C1 segment of cervical spinal cord (tissue), 14 donors: ENCODE results near the gene CRBN.

ENCODE experiments used
- DNase-seq, 14 donors: peaks; one replicate each; lab custom pipeline; 2025; lab: John Stamatoyannopoulos, UW

CRBN gene

DNA sequence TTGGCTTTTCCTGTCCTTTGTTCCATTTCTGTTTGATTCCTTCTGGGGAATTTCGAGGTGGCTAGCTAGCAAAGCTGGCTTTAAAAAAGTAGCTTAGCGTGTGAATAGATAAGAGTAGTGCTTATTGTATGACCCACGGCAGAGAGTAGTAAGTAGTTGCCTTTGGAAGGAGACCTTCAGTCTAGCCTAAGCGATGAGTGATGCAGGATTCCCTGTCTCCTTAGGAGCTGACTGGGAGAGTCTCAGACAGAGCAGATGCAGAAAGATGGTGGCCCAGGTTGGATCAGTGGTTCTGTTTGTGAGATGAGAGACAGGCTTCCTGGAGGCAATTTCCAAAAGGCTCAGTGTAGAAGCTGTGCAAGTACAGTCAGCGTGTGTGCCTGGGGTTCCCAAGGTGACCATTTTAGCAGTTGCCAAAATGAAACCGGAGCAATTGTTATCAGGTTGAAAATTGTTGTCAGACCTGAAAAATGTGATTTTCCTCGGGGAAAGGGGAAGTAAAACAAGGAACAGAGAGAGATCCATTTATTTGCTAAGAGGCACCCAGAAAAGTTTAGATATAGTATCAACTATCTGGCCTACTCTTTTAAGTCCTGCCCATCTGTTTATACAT is 68.6 kb downstream of the CRBN start:
- no peak for DNase-seq

DNA sequence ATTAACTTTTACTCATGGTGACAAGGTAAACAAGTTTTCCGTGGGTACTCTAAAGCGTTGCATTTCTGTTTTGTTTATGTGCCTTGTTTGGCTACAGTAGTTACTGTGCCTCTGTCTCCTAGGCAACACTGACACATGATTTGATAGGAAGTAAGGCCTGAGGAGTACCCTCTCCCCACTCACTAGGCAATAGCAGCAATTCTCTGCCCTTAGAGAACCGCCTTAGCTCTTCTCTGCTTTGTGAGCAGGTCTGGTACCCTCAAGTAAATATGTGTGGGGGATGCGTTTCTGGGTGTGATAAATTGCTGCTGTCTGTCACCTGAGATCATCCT is 69.2 kb downstream of the CRBN start, which contains the start of gene IL5RA:
TSS of gene IL5RA (minus strand) at position 76 of the 332 bp plus-strand sequence. CDS start 5,390 bp downstream, outside the sequence.
- no peak for DNase-seq

GRCh38 chr3:3109407-3110298 is 69.8 kb downstream of the CRBN start:
- no peak for DNase-seq

DNA sequence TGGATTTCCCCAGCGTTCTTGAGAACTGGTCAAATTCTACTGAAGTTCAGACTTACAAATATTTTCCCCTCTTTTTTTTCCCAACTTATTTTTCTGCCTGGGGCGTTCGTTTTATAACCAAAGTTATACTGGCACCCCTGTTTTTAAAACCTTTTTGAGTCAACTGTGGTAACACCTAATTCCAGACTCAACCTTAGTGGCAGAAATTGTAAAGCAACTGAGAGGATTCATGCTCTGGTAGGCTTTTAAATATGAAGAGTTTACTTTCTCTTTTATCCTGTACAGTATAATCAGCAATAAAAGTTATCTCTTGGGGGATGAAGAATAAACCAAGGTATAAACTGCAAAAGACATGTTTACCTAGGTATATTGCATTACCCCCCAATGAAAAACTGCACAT is 71.6 kb downstream of the CRBN start:
- DNase-seq: no peak

GRCh38 chr3:3107181-3107580 is 72.3 kb downstream of the CRBN start:
- DNase-seq: no peak

DNA sequence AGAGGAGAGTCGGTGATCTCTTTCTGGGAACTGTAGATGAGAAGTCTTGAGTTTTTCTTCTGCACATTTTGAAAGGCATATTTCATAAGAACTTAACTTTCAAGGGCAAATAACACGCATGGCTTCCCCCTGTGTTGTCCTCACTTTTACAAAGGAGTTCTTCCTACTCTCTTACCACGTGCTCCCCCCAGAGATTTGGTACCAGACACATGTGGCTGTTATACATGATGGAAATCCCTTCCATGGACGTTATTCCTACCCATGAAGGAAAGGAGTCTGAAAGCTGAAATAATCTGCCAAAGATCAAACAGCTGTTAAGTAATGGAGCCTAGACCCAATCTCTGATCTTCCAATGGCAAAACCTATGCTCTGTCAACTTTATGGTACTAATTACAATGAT is 73.7 kb downstream of the CRBN start:
- no peak for DNase-seq

- DNase-seq: no peak
Measured at GRCh38 chr3:3105246-3105645, 74.2 kb downstream of the CRBN start.

- DNase-seq: no peak
Measured at GRCh38 chr3:3102751-3103150, 76.7 kb downstream of the CRBN start.

- no peak for DNase-seq
Measured at GRCh38 chr3:3101660-3102458, 77.6 kb downstream of the CRBN start.
